AG09309 (cell line): Measurements from ENCODE around the gene ALLC.
"Not testable (repeated sequence)": the region's sequence is repeated elsewhere in the genome, so short reads cannot be mapped to it uniquely, and the experiment has no call there.

ENCODE experiments used
- DNase-seq: peaks from one replicate; pipeline ENCODE4 v3.0.0-alpha.2; 2010; ENCODE audit warnings: low read depth
- H3K4me3 ChIP-seq: 2 replicates; pipeline ENCODE4 v1.5.1; 2011; ENCODE audit warnings: mild to moderate bottlenecking, low read depth, low read length, moderate library complexity; ENCODE audit not compliant: control insufficient read depth
- TF ChIP-seq, protein P1 (sequence below): IDR thresholded peaks from 2 replicates; pipeline ENCODE4 v1.5.1; 2011; ENCODE audit warnings: mild to moderate bottlenecking, low read depth, low read length, inconsistent platforms; ENCODE audit not compliant: insufficient read depth, control insufficient read depth; ENCODE audit errors: missing control alignments

ALLC gene

DNA sequence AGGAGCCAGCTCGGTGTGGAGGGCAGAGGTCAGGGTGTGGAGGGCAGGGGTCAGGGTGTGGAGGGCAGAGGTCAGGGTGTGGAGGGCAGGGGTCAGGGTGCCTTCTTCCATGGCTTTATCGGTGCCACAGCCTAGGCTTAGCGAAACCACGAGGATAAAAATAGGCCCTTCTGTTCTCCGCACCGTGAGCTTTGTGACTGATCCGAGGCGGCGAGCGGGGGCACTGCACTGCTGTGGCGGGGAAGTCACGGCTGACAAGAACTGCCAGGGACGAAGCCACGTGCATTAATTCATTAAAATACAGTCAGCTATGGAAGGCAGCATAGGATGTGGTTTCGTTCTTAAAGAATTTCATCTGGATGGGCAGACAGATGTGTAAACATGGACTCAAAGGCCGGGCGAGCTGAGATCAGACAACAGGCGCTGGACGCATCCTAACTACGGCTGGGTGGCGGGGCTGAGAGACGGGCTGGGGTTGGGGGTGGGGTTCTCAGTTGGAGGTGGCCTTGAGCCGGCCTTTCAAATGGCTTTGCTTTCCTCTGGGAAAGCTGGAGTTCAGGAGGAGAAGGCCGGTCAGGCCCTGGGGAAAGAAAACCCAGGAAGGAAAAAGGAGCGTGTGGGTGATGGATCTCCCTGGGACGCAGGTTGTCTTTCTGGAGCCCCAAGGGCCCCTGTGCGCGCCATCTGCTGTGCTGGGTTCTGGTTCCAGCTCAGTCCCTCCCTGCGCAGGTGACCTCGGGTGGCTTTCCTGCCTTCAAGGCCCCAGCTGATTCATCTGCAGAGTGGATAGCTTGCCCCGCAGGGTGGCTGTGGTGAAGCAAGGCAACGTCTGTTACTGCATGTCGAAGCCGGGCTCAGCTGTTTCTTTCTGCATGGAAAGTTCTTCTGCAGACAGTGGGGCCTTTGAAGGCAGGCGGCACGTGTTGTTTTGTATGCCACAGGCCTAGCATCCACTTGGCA, 958 bp upstream of the ALLC start:
- no peak for DNase-seq
- TF ChIP-seq, protein P1, sequence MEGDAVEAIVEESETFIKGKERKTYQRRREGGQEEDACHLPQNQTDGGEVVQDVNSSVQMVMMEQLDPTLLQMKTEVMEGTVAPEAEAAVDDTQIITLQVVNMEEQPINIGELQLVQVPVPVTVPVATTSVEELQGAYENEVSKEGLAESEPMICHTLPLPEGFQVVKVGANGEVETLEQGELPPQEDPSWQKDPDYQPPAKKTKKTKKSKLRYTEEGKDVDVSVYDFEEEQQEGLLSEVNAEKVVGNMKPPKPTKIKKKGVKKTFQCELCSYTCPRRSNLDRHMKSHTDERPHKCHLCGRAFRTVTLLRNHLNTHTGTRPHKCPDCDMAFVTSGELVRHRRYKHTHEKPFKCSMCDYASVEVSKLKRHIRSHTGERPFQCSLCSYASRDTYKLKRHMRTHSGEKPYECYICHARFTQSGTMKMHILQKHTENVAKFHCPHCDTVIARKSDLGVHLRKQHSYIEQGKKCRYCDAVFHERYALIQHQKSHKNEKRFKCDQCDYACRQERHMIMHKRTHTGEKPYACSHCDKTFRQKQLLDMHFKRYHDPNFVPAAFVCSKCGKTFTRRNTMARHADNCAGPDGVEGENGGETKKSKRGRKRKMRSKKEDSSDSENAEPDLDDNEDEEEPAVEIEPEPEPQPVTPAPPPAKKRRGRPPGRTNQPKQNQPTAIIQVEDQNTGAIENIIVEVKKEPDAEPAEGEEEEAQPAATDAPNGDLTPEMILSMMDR = no peak
- H3K4me3 ChIP-seq = no peak overlapping the region

DNA sequence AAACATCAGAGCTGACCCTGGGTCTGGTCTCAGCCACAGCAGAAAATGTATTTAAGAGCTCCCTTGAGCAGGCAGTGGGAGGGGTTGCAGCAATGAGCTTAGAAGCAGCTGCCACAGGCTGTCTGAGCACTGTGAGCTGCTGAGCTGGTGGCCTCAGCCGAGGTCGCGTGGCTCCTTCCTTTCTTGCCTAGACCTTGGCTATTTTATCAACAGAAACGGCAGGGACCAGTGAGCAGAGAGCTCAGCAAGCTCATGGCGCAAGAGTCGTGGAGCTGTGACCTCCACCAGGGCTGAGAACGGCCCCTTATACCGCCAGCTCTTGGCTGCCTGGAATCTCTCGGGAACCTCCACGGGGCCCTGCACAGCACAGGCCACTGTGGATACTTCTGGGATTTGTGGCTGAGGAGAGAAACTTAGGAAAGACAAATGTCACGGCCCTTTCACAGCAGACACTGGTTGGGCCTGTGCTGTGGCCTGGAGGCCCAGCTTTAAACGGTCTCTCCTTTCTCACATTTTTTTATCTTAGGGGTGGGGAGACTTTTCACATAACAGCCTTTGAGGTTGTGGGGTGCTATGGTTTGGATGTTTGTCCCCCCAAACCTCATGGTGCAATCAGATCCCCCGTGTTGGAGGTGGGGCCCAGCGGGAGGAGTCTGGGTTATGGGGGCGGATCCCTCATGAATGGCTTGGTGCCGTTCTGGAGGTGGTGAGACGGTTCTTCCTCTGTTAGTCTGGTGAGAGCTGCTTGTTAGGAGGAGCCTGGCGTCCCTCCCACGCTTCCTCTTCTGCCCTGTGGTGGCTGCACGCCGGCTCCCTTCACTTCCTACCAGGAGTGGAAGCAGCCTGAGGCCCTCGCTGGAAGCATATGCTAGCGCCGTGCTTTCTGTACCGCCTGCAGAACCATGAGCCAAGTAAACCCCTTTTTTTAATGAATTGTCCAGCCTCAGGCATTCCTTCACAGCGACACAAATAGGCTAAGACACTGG, 1.7 kb downstream of the ALLC start:
- no peak overlapping the region for H3K4me3 ChIP-seq
- no peak for DNase-seq
- TF ChIP-seq, protein P1 = no peak

DNA sequence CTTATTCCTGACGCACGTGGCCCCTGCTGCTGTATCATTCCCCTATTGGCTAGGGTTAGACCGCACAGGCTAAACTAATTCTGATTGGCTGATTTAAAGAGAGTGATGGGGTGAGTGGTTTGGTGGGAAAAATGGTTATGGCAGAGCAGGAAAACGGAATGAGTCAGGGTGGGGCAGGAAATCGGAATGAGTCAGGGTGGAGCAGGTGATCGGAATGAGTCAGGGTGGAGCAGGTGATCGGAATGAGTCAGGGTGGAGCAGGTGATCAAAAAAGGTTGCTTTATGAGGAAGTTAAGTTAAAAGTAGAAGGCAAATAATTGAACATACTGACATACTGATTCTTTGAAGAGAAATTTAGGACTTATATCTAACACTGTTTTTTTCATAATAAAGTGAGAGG, 2.6 kb downstream of the ALLC start:
- not testable (repeated sequence) for DNase-seq, H3K4me3 ChIP-seq

- TF ChIP-seq, protein P1 = no peak
- H3K4me3 ChIP-seq = no peak overlapping the region
- DNase-seq = no peak
These were observed 3.2 kb downstream of the ALLC start for GRCh38 chr2:3661149-3661660.

DNA sequence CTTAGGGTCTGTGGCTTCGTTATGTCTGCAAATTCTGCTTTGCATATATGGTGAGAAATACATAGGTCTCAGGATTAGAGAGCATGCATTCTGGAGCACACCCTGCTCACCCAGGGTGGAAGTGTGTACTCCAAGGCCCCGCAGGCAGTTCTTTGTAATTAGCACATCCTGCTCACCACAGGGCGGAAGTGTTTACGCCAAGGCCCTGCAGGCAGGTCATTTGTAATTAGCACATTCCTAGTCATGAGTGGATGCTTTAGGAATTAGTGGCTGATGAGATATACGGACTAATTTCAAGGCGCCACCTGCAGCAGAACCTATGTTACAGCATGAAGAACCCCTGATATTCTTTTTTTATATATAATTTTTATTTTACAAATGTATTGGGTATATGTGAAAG, 4.2 kb downstream of the ALLC start:
- TF ChIP-seq, protein P1 = no peak
- H3K4me3 ChIP-seq = no peak overlapping the region
- no peak for DNase-seq

DNA sequence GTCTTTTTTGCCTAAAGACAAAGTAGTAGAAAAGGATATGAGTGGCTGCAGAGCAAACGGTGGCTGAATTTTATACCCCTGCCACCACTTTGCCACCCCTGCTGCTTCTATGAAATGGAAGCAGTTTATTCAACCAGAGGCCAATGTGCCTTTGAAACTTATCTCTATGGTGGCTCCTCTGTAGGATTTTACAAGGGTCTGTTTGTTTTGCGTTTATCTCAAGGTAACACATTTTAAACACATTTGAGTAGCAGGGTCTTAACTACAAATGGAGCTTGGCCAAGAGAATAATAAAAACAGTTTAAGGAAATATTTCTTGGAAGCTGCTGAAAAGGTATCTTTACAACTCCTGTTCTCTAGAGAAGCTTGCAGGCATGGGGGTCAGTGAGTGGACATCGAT, 6.1 kb downstream of the ALLC start:
- DNase-seq = no peak
- H3K4me3 ChIP-seq = no peak overlapping the region
- TF ChIP-seq, protein P1 = no peak
